ENCODE measurements around the gene GPBAR1.
"Not testable (repeated sequence)": the region's sequence is repeated elsewhere in the genome, so short reads cannot be mapped to it uniquely, and the experiment has no call there.

The GPBAR1 gene

DNA sequence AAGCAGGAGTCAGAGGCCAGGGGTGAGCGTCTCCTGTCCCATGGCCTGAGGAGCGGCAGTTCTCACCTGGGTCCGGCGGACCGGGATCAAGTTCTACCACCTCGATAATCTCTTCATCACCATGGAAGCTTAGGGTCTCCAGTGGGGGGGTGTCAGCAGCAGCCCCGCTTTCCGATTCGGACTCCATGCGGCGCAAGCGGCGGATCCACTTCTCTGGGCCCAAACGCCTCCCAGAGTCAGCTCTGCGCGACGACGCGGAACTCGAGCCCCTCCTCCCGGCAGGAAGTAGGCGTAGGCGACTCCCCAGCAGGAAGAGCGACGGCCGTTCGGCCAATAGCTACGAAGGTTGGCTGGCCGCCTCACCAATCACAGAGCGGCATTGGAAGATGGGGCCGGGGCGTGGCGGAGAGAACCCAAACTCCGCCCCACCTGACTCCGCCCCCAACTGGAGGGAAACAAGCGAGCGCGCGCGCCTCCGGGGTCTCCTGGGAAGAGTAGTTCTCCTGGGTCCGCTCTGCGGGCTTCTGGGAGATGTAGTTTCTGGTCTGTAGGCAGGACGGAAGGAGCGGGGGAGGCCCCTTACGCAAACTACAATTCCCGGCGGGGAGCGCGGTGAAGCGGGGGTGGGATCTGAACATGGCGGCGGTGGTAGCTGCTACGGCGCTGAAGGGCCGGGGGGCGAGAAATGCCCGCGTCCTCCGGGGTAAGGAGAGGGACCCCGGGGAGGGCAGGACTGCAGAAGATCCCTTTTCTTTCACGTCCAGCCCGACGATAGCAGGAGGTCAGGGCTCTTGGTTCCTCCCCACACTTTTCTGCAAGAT is 9.3 kb downstream of the GPBAR1 start, which contains the start of the genes AAMP and PNKD:
Gene AAMP, minus strand, starts transcription at position 238 of the 821 bp plus-strand sequence. Its CDS starts 51 bp downstream, at position 187.
Gene PNKD, plus strand, starts transcription at position 620 of the 821 bp plus-strand sequence. Its CDS starts 17 bp downstream, at position 637.
- peak; percentile 100 for DNase-seq (ENCODE audit: low spot score)

DNA sequence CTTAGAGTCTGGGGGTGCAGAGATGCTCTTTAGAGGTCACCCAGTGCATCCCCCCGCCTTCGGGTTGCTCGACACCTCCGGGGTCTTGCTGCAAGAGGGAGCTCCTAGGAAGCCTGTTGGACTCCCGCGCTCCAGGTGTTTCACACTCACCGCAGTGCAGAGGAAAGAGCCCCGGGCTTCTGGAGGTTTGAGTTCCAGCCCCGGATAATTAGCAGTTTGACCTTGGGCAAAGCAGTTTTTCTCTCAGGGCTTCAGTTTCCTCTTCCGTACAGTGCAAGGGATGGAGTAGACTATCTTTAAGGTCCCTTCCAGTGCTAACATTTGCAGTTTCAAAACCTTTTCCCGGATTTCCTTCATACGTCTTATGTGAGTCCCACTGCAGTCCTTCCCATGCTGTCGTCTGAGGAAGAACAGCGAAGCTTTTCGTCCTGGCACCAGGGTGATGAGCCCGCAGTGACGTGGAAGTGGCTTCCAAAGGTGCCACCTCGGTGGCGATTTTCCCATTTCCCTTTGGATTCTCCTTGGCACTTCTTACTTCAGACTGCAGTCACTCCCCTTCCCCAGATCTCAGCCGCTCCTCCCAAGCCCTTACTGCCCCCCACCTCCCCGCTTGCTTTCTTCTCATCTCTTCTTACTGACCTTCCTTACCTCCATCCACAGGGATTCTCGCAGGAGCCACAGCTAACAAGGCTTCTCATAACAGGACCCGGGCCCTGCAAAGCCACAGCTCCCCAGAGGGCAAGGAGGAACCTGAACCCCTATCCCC is 10.1 kb downstream of the GPBAR1 start:
- DNase-seq (ENCODE audit: low spot score), result peak; percentile 37

DNA sequence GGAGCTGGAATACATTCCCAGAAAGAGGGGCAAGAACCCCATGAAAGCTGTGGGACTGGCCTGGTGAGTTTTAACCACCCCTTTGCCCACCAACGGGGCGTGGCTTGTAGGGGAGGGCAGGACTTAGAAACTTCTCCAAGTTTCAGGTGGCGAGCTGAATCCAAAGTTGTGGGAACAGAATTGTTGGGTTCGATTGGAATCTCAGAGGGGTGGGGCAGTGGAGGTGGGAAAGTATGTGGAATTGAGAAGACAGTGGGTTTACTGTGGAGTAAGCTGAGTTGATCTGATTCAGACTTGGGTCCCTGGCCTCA is 10.6 kb downstream of the GPBAR1 start:
- DNase-seq (ENCODE audit: low spot score), result peak; percentile 14

DNA sequence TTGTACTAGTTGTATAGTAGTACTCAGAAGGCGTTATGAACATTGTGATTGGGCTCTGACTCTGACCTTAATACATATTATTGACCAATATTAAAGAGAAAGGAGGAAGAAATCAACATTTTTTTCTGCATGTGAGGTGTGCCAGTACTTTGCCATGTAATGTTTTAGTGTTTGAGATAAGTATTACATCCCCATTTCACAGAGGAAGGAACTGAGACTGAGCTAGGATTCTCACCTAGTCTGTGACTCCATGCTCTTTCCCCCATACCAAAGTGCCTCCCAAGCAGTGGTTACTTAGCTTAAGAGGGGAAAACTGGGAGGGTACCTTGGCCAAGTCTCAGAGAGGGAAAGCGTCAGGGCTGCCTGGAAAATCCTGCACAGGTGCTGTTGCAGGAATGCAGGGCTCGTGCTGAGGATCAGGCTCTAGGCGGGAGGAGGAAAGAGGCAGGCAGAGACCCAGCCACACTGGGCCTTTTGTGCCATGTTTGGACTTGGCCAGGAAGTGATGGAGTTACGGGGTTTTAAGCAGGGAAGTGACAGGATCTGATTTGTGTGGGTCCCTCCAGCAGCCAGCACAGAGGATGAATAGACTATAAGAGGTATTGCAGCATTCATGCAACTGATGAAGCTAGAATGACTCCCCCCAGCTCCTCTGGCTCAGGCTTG is 11.2 kb downstream of the GPBAR1 start:
- no peak for DNase-seq (ENCODE audit: low spot score)

DNA sequence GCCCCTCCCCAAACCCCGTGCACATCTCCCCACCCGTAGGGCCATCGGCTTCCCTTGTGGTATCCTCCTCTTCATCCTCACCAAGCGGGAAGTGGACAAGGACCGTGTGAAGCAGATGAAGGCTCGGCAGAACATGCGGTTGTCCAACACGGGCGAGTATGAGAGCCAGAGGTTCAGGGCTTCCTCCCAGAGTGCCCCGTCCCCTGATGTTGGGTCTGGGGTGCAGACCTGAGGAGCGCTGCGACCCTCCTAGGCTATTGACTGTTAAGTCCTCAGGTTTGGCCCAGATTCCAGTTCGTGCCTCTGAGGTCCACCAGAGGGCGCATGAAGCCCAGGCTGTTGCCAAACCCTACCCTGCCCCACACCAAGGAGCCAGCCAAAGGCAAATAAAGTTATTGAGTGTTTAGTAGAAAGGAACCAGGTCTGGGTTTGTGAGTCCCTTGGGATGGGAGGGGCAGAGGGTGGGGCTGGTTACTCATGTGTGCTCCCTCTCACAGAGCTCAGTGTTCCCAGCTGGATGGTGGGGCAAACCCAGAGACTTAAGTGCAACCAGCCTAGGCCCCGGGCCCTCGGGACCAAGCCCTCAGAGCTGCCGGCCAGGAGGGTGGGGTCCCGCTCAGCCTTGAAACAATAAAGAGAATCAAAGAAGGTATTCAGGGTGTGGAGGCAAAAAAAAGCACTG is 11.9 kb downstream of the GPBAR1 start:
- peak; percentile 87 for DNase-seq (ENCODE audit: low spot score)

DNA sequence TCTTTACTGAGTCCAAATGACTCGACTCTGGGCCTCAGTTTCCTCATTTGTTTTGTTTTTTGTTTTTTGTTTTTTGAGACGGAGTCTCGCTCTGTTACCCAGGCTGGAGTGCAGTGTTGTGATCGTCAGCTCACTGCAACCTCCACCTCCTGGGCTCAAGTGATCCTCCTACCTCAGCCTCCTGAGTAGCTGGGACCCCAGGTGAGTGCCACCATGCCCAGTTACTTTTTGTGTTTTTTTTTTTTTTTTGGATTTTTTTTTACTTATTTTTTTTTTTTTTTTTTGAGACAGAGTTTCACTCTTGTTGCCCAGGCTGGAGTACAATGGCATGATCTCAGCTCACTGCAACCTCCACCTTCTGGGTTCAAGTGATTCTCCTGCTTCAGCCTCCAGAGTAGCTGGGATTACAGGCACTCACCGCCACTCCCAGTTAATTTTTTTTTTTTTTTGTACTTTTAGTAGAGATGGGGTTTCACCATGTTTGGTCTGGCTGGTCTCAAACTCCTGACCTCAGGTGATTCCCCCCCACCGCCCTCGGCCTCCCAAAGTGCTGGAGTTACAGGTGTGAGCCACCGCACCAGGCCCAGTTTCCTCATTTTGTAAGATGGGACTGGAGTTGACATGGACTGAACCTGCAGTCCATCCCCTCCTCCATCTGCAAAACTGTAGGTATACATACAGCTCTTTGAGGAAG is 12.5 kb downstream of the GPBAR1 start:
- not testable (repeated sequence) for DNase-seq (ENCODE audit: low spot score)

DNA sequence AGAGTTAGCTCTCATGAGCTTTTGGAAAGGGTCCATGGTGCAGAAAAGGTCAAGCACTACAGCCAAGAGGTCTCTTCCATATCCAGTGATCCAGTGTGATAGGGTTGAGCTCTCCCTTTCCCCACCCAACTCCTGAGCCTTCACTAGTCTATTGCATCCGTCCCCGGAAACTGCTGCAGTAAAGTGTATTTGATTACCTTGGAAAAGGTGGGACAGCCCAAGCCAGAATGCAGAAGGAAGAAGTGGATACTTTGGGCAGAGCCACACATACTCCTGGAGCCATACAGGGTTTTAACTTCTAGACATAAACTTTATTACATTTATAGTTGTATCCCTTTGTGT is 13.1 kb downstream of the GPBAR1 start:
- peak; percentile 8 for DNase-seq (ENCODE audit: low spot score)

- DNase-seq (ENCODE audit: low spot score), result no peak
Measured at GRCh38 chr2:218274586-218274985, 13.8 kb downstream of the GPBAR1 start.

- DNase-seq (ENCODE audit: low spot score), result no peak
Measured at GRCh38 chr2:218275371-218276072, 14.7 kb downstream of the GPBAR1 start.

DNA sequence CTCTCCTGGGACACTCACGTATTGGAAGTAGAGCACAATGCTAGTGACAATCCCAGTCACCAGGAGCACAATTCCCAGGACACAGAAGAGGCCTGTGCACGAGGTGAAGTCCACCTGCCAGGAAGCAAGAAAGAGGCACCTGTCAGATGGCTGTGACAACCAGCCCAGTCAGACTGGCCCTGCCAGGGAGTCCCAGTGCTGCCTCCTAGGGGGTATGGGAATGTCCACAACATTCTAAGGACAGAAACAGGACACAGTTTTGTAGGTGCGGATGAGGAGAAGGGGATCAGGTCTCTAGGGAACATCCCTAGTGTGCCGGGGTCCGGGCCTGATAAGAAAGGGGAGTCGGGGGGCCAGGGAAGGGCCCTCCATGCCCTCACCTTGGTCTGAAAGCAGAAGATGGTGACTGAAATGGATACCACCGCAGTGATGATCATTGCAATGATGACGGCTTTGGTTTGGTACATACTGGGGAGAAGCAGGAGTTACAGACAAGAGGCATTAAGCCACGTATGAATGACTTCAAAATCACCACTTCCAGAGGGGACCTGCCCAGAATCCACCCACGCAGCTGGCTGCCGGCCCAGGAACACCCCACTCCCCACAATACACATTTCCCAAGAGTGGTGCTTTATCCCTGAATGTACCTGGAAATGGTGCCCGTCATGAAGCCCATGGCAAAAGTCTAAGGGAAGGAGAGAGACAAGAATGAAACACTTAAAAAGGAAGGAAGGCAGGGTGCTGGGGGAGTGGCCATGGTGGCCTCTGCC is 16.4 kb downstream of the GPBAR1 start:
- no peak for DNase-seq (ENCODE audit: low spot score)

- DNase-seq (ENCODE audit: low spot score), result no peak
Measured at GRCh38 chr2:218277921-218278320, 17.1 kb downstream of the GPBAR1 start.

- DNase-seq (ENCODE audit: low spot score), result no peak
Measured at GRCh38 chr2:218278531-218279360, 17.9 kb downstream of the GPBAR1 start.

GRCh38 chr2:218280260-218280870 is 19.6 kb downstream of the GPBAR1 start:
- DNase-seq (ENCODE audit: low spot score), result no peak

- DNase-seq (ENCODE audit: low spot score), result no peak
Measured at GRCh38 chr2:218281449-218281848, 20.6 kb downstream of the GPBAR1 start.

GRCh38 chr2:218282173-218282991 is 21.6 kb downstream of the GPBAR1 start:
- peak; percentile 67 for DNase-seq (ENCODE audit: low spot score)

DNA sequence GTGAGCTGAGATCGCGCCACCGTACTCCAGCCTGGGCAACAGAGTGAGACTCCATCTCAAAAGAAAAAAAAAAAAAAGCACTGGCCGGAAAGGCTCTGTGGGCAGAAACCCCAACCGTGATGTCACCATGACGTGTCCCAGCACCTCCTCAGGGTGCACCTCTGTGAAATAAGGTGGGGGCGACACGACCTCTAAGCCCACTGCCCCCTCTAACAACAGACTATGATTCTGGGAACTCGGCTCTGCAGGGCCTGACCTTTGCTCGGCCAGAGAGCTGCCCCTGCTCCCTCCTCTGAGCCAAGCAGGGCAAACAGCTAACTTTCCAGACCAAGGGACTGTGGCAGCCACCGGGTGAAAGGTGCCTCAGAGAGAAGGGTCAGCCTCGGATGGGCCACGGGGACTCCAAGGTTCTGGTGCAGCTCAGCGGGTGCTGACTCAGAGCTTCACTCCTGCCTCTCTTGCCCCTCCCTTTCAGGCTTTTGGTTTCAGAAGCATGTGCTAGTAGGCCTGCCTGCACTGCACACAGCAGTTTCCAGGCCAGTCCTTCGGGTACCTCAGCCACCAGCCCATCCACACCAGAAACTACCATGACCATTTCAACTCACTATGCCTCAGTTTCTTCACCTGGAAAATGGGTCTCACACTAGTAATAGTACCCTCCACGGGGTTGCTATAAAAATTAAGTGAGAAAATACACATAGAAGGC is 23.4 kb downstream of the GPBAR1 start:
- no peak for DNase-seq (ENCODE audit: low spot score)

- DNase-seq (ENCODE audit: low spot score), result peak; percentile 54
Measured at GRCh38 chr2:218285604-218286003, 24.8 kb downstream of the GPBAR1 start.

Data from pons (tissue), 1 donor.